Retina (tissue), 1 donor: ENCODE data around the gene TRABD2B.

ENCODE experiments used
- DNase-seq: peaks from one replicate; pipeline ENCODE4 v3.0.0-alpha.2; 2016

Gene TRABD2B

DNA sequence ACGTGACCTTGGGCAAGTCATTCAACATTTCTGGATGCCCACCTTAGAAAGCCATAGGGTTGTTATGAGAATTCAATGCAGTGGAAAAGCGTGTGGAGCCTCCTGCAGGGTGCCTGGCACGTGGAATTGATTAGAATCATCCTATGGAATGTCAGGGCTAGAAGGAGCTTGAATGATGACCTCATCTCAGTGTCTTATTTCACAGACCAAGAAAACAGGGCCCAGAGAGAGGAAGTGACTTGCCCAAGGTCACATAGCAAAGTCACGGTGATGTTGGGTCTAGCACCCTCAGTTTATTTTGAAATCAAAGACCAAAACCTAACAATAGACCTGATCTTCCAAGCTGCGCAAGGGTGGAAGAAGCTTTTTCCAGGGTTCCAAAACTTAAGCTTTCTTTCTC is 6.0 kb downstream of the TRABD2B start:
- no peak for DNase-seq

DNA sequence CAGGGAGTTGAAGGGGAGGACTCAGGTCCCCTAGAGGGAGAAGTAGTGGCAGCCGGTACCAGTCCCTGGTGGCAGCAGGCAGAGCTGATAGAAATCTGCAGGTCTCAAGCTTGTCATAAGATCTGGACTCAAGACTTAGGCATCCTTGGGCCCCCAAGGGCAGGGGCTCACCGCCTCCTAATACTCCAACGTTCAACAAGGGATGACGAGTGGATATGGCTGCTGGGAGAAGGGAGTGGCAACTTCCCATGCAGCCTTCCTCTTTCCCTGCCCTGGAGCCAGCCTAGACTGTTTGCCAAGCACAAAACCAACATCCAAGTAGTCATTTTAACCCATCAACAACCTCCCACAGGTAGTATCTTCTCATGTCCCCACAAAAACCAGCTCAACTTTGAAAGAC is 6.9 kb downstream of the TRABD2B start:
- DNase-seq: no peak

DNA sequence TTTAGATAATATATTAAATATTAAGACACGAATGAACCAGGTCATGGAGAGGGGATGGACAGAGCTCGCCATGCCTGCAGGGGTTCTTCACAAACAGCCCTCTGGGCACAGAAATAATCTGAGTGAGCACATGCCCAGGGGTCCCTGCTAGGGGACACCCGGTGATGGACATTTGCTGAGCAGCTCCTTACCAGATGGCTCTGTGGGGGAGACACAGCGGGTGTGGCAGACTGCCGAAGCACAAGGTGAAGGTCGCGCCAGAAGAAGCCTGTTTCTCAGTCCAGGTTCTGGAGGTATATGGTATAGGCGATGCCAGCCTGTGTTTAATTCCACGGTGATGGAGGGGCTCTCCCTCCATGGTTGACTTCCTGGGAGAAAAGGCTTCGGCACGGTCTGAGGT is 9.6 kb downstream of the TRABD2B start:
- no peak for DNase-seq

DNA sequence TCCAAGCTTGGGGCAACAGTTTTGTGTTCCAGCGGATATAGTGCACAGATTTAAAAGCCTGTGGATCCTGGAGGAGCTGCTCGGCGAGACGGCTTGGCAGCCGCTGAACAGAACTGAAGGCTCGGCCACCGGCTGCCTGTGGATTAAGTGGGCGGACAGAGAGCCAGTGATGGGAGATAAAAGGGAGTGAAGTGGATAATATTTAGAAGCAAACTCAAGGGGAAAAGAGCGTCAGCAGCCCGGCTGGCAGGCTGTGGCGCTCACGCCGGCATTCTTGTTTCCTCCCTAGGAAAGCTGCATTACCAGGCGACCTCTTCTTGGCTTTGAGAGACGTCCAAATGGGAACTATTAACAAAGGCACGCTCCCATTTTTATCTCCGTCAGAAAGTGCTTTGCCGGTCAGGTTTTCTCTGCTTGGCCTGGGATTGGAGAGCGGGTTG is 10.4 kb downstream of the TRABD2B start:
- no peak for DNase-seq

DNA sequence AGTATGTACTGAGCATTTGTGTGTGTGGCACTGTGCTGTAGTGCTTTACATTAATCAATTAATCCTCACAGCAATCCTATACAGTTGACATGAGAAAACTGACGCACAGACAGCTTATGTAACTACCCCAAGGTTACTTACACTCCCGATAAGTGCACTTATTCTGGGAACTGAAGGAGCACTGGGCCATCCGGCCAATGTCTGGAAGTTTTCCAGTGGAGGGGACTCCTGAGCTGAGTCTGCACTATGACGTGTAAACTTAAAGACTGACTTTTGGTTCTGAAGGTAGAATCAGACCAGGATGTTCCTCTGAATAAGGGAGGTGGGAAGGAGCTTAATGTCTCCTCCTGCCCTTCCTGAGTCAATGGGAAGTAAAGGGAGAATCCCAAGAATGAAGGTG is 12.2 kb downstream of the TRABD2B start:
- no peak for DNase-seq

DNA sequence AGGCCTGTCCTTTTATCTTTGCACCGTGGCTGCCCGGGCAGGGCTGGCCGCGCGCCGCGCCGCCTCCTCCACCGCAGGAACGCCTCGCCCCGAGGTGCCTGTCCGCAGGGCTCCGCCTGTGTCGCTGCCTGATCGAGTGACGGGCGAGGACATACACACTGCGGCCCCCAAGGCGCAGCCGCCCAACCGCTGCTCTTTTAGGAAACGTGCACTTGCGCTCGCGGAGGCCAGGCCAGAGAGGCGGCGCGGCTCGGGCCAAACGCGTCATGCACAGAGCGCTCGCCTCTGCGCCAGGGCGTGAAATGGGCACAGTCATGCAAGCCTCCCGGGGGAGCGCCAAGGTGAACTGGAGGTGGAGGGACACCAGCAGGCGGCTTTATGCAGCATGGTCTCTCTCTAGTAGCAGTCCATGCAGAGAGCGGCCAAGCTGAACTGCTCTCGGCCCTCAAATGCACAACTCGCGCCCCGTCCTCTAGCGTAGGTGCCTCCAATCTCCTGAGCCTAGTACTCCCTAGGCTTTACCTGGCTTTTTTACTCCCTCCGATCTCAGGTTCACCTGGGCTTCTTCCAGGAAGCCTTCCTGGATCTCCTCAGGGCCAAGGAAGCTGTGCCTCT is 12.9 kb downstream of the TRABD2B start:
- DNase-seq: peak; percentile 72

DNA sequence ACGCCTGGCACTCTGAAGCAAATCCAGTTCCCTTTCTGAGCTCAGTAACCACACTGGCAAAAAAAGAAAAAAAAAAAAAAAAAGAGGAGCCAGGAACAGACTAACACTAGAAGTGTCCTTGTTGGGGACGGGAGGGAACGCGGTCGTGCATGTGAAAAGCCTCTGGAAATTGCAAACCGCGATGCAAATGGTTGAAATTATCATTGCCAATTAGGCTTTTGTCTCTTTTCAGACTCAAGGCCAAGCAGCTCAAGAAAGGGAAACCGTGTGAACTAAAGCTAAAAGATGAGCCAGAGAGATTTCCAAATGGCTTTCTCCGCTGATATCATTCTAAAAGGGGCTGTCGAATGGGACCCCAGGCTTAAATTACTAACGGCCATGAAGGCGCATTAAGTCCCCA is 13.5 kb downstream of the TRABD2B start:
- no peak for DNase-seq

DNA sequence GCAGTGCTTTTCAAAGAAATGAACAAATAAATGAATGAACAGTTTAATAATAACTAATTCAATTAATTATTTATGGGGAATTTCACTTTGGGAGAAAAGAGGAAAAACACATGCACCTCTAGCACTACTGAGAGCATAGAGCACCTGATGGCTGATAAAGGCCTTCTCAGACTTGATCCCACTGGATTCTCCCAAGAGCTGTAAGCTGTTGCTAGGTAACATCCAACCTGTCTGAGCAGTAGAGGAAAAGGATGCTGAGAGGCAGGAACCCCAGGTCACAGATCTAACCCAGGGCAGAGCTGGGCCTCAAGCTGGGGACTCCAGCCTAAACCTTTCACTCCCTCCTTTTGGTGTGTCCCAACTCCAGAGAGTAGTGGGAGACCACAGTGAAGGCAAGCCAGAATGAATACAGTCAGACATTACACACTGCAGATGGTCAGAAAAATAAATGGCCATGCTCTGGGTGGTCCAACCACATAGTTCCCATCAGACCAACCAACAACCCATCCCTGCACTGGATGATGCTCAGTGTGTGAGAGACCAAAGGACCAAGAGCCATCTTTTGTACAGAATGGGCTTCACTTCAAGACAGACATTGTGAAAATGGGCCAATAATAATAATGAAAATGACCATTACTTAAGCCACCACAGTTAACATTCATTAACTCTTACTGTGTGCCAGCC is 15.4 kb downstream of the TRABD2B start:
- DNase-seq: no peak

DNA sequence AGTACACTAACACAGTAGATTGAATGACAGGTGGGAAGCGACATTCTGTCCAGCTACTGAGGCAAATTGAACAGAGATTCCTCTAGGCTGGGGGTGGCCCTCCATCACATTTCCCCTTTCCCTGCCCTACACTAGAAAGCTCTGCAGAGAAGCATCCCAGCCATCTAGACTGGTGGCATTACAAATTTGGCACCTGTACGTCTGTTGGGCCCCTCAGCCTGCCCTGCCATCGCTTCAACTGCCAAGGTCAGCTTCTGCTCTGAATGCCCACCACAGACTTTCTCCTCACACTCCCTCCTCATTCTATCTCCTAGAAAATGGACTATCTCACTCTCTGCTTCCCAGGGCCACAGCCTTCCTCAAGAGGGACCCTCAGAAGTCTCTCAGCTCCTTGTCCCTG is 16.7 kb downstream of the TRABD2B start:
- DNase-seq: no peak

DNA sequence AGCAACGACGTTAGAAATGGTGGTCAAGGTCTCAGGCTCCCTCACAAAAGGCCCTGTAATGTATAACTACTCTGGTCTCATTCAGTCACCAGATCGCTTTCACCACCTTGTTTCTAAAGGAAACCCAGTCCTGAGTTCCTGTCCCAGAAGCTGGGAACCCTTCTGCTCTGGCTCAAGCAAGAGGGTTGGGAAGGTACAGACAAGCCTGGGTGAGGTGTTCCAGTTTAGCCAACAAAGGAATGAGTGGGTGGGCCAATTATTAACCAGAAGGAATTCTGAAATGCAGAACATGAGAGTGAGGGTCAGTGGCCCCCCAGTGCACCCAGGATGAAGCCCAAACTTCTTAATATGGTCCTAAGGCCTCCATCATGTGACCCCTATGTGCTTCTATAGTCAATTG is 17.5 kb downstream of the TRABD2B start:
- DNase-seq: no peak

DNA sequence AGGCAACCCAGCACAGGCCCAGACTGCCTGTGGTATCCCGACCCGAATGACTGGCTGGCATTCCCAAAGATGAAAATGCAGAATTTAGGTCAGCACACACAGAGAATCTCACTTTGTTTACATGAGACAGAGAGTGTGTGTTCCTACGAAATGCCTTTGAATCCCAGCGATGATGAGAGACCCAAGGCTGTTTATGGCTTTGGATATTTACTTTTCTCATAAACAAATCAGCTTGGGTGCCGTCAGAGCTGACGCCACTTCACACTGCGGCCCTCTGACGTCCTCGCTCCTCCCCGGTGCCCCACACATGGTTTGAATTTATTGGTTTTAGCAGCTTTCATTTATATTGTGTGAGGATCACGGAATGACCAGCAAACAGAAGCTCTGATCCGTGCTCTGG is 18.7 kb downstream of the TRABD2B start:
- DNase-seq: no peak

DNA sequence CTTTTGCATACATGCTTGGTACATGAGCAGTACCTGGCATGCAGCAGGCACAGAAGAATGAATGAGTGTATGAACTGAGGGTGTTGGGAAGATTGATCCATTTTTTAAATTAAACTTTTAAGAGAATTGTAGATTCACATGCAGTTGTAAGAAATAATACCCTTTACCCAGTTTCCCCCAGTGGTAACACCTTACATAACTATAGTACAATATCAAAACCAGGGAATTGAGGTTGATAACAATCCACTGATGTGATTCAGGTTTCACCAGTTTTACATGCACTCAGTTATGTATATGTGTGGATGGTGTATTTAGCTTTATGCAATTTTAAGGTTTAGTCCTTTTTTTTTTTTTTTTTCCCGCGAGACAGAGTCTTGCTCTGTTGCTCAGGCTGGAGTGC is 20.5 kb downstream of the TRABD2B start:
- no peak for DNase-seq

DNA sequence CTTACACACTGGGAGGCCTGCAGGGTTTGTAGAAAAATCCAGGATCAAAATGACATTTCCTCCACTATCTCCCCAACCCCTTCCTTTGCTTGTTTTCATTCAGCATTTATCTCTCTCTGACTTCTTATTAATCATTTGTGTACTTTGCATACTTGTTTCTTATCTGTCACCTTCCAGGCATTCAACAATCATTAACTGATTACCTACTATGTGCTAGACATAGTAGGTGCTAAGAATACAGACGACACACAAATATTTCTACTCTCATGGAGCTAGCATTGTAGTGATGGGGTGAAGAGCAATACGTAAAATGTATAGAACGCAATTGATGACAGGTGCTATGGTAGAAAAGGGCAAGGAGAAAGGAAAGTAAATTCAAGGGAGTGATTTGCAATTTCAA is 20.9 kb downstream of the TRABD2B start:
- DNase-seq: no peak

DNA sequence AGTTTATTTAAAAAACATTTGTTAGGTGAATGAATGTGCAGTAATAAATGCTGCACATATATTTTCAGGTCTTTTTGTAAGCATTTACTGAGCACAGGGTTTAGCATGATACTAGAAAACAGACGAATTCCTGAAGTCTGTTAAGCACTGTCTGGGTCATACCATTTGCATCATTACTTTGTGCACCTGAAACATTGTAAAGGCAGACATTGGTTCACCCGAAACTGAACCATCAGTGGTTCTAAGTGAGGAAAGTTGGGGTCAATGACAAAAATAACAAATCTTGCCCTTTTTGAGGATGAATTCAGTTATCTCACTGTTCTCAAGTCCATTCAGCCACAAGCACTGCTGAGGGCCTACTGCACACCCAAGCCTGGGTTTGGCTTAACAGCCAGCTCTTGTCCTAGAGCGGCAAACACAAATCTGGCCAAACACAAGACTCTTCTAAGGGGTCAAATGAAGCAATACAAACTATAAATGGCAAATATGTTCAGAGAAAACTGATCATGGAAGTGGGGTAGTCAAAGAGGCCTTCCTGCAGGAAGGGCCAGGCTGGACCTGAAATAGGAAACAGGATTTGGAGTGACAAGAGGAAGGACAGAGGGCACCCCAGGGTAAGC is 21.8 kb downstream of the TRABD2B start:
- no peak for DNase-seq

DNA sequence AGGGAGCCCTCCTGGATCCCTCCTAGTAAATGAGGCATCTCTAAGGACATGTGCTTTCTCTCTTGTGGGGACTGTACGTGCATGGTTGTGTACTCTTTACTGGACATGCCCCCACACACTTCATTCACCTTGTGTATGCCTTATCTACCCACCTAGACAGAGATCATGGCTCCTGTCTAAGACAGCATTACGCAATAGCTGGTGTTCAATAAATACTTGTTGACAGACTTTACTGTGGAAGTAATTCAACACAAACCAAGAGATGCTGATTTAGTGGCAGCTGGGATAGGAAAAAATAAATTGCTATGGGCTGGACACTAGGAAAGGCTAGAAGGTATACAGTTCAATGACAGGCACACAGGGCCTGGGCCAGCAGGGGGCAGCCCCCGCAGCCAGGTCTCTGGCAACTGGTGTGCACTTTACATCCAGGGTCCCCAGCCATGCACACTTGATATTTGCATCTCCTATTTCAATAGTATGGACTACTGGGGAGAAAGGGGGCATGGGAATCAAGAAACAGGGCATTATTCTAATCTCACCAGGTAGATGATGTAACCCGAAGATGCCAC is 24.2 kb downstream of the TRABD2B start:
- no peak for DNase-seq

DNA sequence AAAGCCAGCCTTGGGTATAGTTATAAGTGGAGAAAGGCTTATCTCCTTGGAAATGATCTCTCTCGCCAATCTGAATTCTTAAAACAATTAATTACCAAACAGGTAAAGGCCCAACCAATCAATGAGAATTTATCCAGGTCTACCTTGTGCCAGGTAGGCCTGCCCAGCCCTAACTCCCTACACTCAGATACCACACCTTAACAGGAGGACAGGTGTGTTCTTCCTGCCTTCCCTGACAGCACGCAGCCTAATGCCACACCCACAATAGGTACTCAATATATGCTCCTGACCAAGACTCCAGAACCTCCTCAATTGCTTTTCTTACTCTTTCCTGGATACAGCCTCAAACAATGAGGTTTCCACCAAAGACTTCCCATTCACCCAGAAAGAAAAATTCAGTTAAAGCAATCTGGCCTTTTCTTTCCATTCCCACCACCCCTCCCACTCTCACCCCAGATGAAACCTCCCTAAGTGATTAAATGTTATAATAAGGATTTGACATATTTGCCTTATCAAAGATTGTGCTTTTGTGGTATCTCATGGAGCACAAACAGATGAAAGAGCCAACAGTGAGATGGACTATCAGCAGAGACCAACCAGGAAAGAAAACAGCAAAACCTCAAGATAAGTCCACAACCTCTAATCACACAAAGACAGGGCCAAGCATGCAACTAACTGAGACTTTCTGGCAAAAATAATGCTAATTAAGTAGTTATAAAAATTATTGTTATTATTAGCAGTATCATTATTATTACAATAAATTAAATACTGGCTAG is 25.6 kb downstream of the TRABD2B start:
- DNase-seq: no peak

DNA sequence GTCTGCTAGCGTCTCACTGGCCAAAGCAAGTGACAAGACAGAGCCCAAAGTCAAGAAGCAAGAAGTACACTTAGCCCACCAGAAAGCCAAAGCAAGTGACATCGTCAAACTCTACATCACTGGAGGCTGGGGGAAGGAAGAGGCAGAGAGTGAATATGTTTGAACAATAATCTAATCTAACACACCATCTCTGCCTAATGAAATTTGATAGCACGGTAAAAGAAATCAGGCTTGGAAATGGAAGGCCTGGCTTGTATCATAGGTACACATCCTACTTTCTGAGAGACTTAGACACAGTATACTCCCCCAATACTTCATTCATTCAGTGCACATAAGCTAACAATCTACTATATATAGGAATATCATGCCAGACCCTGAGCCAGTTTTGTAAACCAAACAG is 26.3 kb downstream of the TRABD2B start:
- no peak for DNase-seq

DNA sequence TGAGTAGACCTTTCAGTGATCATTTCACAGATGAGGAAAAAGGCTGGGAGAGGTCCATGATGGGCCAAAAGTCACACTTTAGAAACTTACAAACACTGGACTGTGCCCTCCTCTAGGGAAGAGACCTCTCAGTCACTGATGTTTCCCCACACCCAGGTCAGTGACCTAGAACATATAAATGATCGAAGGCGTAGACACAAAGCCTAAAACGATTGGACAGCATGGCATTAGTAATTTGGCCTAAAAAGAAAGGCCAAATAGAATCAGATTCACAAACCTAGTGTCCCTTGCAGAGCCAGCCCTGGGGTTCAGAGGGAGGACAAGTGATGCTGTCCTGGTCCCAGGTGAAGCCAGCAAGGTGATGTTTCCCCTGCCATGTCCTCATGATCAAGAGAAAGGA is 27.7 kb downstream of the TRABD2B start:
- no peak for DNase-seq

DNA sequence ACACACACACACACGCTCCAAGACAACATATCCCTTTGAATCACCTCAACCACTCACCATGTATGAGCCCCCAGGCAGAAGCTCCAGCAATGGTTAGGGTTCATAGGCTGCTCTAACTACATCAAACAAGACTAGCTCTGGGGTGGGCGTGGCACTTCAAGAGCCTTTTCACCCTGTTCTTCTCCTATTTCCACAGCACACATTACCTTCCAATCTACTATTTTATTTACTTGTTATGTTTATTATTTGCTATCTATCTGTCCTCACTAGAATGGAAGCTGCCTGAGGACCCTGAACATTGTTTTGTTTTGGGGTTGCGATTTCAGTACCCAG is 28.7 kb downstream of the TRABD2B start:
- no peak for DNase-seq

DNA sequence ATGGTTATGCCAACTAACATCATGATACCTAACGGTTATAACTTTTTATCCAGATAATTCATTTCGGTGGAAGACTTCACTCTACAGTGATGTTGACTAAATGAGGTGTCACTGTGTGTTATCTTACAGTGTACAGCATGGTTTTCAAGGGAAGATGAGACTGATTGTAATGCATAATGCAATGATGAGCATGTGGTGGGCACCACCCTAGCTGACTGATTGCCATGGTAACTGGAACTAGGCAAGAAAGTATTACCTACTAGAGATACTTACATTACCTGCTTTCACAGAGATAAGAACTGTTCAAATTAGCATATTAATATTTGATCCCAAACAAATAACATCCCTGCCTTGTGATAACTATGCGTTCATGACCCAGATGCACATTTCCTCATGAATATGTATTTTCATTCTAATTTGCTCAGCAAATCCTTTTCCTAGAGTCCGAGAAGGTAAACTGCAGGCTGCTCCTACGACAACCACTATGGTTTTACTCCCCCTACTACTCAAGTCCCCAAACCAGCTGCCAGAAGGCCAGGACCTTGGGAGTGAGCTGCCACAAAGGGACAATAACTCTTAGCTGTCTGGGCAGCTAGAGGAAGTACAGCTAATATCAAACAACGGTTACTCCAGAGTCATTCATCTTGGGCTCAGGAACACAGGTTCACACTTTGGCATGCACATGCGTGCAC is 29.2 kb downstream of the TRABD2B start:
- DNase-seq: no peak

DNA sequence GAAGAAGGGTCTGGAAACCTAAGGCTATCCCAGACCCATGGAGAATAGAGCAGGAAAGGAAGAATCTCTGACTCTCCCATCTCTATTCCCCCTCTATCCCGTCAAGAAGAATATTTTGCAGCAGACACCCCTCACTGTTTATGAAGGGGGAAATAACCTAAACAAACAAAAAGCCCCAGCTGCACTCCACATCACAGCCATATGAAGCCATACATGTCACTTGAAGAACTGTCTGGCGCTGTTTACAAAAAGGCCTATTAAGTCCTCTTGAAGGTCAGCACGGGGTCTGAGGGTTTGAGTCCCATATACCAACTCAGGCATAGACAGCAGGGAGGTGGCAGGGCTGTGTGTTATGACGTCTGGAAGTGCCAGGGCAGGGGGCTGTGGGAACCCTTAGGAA is 31.4 kb downstream of the TRABD2B start:
- no peak for DNase-seq

DNA sequence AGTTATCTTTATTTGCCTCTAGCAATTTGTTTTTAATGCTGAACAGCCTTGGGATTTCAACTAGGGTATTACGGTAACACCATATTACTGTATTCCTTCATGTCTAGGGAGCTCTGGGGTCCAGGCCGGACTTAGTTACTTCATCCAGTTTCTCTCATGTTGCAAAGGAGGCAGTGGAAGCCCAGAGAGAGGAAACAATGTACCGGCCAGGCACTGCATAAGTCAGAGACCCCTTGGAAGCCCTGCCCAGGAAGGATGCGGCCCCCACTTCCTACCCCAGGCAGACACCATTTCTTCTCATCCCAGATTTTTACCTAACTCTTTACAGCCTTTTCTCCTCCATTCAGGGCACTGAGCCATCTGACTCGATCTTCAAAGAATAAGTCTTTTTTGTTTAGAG is 32.5 kb downstream of the TRABD2B start:
- DNase-seq: no peak
